HG02678 (cell line): ENCODE measurements around the gene KCNIP1.
"Not testable (repeated sequence)": the region's sequence is repeated elsewhere in the genome, so short reads cannot be mapped to it uniquely, and the experiment has no call there.

Source experiments
- ATAC-seq: cut with Tn5 transposase; IDR thresholded peaks from one replicate; pipeline ENCODE4 v1.9.1; 2021; ENCODE audit warnings: mild to moderate bottlenecking, moderate library complexity; ENCODE audit not compliant: unreplicated experiment

The KCNIP1 gene

DNA sequence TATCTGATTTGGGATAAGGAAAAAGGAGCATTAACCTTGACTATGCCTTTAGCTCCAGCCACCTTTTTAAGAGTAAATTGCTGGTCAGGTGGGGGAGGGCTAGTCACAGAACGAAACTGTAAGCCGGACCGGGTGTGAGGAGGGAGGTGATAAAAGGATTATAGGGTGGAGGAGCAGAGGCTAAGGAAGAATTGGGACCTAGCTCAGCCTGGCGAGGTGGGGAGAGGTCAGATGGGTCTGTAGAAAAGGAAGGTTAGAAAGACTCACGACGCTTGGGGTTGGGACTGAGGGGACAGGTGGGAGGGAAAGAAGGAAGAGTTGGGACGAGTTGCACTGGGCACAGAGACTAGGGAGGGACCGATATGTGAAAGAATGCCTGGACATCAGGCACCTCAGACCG, 262.0 kb downstream of the KCNIP1 start:
- not testable (repeated sequence) for ATAC-seq

DNA sequence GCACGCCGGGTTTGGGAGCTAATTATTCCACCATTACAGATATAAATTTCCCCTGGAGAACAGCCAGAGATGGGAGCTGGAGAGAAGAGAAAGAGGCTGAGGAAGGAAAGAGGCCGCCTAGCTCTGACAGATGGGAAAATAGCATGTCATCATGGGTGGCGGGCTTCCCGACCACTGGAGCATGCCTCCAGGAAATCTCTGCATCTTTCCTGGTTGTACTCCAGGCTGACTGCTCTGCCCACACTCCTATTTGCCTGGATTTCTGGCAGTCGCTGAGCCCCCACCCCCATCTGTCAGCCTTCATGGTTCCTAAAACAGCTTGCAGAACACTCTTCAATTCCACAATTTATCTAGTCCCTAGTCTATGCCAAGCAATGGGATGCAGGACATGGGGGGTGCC, 265.4 kb downstream of the KCNIP1 start:
- no peak for ATAC-seq

DNA sequence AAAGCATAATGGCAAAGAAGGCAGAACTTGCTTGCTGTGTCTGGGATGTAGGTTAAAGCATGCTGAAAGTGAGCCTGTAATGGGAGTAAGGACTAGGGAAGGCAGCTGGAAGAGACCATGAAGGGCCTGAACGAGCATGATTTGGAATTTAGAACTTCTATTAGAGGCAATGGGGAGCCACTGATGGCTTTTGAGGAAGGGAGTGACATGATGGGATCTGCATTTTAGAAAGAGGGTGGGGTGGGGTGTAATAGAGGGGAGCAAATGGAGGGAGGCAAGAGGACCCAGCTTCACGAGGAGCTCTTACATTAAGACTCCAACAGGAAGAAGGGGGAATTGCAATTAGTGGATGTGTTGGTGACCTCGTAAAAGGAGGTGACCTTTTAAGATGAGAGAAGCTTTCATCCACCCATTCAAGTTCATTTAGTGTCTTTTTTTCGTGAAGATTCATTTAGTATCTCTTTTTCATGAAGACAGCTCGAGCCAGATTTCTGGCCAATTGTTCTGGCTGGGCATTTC, 266.1 kb downstream of the KCNIP1 start:
- no peak for ATAC-seq

DNA sequence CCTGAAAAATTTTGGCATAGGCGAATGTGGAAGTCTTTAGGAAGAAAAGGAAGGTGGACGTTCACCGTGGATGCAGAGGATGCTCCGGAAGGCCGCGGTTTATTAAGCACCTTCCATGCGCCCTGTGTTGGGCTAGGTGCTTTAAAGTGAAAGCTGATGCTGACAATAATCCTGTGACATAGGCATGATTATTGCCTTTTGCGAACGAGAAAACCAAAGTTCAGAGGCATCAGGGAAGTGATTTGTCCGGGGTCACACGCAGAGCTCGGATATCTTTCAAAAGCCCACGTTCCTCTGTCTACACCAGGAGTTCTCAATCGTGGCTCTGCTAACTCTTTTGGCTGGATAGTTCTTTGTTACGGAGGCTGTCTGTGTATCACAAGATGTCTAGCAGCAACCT, 267.7 kb downstream of the KCNIP1 start:
- no peak for ATAC-seq

DNA sequence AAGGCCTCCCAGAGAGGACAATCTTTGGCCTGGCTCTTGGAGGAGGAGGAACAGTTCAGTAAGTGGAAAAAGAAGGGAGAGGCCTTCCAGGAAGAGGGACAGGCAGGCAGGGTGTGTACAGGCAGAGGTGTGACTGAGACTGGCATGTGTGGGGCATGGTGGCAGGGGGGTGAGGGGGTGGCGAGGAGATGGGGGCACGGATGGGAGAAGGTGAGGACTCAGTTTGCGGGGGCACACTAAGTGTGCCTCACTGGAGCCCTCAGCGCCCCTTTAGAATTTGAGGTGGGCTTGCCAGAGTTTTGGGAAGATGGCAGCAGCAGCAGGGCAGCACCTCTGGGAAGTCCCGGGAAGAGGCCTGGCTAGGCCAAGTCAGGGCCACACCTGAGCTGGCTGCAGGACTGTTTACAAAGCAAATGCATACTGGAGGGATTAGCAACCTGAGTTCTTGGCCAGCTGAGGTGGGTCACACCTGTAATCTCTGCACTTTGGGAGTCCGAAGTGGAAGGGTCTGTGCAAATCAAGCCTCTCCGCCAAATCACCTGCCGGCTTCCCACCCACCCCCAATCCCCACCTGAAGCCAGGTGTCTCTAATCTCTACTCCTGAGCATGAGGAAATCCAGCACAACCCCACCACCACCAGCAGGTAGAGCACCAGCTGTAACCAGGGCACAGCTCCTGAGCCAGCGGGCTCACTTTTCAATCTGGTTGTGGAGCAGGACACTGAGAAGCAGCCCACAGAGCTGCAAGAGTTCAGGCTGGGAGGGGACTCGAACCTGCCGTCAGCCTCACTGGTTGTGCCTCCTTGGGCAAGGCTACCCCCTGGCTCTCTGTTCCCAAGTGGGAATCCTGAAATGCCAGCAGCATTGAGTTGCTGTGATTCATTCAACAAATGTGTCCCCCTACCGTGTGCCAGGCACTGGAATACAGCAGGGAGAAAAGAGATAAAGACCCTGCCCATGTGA, 269.5 kb downstream of the KCNIP1 start:
- ATAC-seq = no peak

DNA sequence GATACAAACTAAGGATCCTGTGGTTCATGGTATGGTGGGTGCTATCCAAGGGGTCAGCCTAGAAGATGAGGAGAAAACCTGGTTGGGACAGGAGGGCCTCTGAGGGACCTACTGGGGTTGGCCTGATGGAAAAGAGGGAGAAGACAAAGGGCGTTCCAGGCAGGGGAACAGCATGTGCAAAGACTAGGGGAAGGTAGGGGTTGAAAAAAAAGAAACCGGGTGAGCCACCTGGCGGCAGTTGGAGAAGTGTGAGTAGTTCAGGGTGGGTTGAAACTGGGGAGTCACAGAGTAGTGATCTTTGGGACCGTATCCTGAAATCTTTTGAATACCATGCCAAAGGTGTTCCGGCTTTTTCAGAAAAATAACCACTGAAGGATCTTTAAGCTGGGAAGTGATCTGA, 271.0 kb downstream of the KCNIP1 start:
- ATAC-seq = no peak

DNA sequence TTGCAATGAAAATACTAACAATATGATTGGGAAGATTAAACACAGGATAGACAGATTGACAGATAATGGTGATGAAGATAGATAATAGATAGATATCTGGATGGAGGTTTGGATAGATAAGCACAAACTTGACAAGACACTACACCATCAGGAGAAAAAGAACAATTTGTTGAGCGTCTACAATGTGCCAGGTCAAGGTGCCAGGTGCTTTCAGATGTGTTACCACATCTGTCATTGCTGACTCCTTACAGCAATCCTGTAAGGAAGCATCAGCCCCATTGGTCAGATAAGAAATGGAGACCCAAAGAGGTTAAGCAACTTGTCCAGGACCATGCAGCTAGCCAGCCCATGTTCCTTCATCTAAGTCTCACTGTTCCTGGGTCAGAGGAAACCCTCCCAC, 278.1 kb downstream of the KCNIP1 start:
- no peak for ATAC-seq

DNA sequence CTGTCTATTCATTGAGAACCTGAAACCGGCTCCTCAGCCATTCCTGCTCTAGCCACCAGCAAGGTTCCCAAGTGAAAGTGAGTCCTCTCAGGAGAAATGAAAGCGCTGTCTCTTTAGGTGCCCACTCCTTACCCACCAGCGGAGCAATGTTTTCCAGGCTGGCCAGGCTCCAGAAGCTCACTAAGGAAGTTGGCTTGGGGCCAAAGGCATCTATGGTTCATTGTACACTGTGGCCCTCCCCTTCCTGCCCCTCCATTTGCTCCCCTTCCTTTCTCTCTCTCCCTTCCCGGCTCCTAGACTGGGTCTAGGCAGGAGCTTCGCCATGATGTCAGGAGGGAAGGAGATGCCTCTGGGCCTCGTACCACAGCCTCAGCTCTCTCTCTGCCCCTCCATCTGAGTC, 278.6 kb downstream of the KCNIP1 start:
- no peak for ATAC-seq

DNA sequence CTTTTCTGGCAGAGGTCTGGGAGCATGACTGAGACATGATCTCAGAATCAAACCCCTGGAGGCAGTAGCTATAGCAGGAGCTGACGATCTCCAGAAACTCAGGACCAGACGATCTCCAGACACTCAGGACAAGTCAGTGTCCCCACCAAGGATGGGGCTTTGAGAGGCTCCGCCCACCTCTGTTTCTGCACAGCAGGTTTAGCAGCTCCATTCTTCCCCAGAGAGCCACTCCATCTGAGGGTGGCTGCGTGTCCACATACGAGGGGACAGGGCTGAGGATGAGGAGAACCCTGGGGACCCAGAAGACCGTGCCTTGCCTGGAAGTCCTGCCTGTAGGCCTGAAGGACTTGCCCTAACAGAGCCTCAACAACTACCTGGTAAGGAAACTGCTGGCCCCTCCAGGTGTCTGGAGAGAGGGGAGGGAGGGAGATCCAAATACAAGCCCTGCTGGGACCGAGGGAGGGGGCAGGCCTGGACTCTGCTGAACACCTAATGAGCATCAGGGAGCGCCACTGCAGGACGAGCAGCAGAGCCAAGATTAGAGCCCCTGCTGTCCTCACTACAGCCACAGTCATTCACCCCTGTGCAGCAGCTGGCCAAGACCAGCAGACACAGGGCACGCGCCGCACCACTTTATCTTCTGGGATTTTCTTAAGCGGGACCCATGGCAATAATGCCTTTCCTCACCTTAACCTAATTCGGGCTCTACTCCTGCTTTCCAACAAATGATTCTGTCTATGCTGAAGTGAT, 279.9 kb downstream of the KCNIP1 start, which contains the start of gene GABRP:
Gene GABRP, plus strand, starts transcription at position 228 of the 750 bp plus-strand sequence. CDS start 4,891 bp downstream, outside the sequence.
- ATAC-seq = no peak

DNA sequence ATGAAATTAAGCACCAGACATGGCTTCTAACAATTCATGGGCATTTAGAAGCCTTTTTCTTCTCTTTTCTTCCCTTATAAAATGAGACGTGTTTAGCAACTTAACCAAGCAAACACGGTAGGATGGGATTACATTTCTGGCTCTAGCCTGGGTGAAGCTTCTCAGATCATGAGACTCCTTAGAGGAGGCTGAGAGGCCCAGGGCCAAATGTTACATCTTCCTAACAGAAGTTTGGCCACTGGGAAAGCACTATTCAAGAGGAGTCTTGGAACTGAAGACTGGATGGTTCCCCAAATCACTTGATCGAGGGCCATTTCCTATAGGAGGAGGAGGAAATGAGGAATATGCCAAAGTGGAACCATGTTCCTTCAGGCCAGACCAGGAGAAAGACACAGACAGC, 281.6 kb downstream of the KCNIP1 start:
- no peak for ATAC-seq
